GM21390 (cell line): Measurements from ENCODE around the gene WASL.
"Not testable (repeated sequence)": the region's sequence is repeated elsewhere in the genome, so short reads cannot be mapped to it uniquely, and the experiment has no call there.

Experiments
- ATAC-seq: cut with Tn5 transposase; IDR thresholded peaks from one replicate; pipeline ENCODE4 v1.9.1; 2021; ENCODE audit not compliant: unreplicated experiment

Gene WASL

GRCh38 chr7:123634011-123634573 is 114.7 kb downstream of the WASL start:
- ATAC-seq: not testable (repeated sequence)

- ATAC-seq: no peak
Measured at GRCh38 chr7:123633553-123633952, 115.2 kb downstream of the WASL start.

- ATAC-seq: no peak
Measured at GRCh38 chr7:123632808-123633207, 116.0 kb downstream of the WASL start.
